Keratinocyte (primary cell): ENCODE results near the gene G3BP1.

Source experiments
- EZH2 ChIP-seq: IDR thresholded peaks from one replicate; pipeline ENCODE4 v1.6.1; 2012; ENCODE audit warnings: inconsistent platforms, mild to moderate bottlenecking, low read length, moderate library complexity
- TF ChIP-seq, protein P1 (sequence below), 3 experiments: IDR thresholded peaks in 1 of 3; conservative IDR thresholded peaks in 1 of 3; optimal IDR thresholded peaks in 1 of 3; 2 replicates in 2 of 3; 3 replicates in 1 of 3; pipeline versions ENCODE3 to v1.5.1; 2011; ENCODE audit warnings: low read length in 3 of 3, mild to moderate bottlenecking in 3 of 3, moderate library complexity in 2 of 3, control low read depth in 1 of 3, inconsistent platforms in 1 of 3; ENCODE audit not compliant: insufficient read depth in 2 of 3; ENCODE audit errors: extremely low read depth in 1 of 3

- TF ChIP-seq, protein P1, sequence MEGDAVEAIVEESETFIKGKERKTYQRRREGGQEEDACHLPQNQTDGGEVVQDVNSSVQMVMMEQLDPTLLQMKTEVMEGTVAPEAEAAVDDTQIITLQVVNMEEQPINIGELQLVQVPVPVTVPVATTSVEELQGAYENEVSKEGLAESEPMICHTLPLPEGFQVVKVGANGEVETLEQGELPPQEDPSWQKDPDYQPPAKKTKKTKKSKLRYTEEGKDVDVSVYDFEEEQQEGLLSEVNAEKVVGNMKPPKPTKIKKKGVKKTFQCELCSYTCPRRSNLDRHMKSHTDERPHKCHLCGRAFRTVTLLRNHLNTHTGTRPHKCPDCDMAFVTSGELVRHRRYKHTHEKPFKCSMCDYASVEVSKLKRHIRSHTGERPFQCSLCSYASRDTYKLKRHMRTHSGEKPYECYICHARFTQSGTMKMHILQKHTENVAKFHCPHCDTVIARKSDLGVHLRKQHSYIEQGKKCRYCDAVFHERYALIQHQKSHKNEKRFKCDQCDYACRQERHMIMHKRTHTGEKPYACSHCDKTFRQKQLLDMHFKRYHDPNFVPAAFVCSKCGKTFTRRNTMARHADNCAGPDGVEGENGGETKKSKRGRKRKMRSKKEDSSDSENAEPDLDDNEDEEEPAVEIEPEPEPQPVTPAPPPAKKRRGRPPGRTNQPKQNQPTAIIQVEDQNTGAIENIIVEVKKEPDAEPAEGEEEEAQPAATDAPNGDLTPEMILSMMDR (optimal IDR thresholded peaks at IDR 0.05 in 1 of 3, IDR thresholded peaks at IDR 0.05 in 1 of 3, conservative IDR thresholded peaks at IDR 0.05 in 1 of 3; ENCODE audit: extremely low read depth in 1 of 3, insufficient read depth in 2 of 3, low read length in 3 of 3), result no peak
- no peak for TF ChIP-seq EZH2
Measured at GRCh38 chr5:151775025-151775606, 3.4 kb downstream of the G3BP1 start.
